Liver (tissue), 3 donors: ENCODE measurements around the gene MED17.

Experiments
- CTCF ChIP-seq: fragments of 150-350 bp; IDR thresholded peaks from 2 replicates; pipeline ENCODE4 v1.5.1; 2017; ENCODE audit warnings: improper control_type of control experiment, low read depth, low read length; ENCODE audit not compliant: missing input control
- EGR1 ChIP-seq, 2 donors: IDR thresholded peaks; 2 replicates each; pipeline ENCODE4 v1.6.1; 2016 to 2018; ENCODE audit warnings: antibody characterized with exemption in 2 of 2, low read depth in 2 of 2
- JUND ChIP-seq, 2 donors: IDR thresholded peaks; 2 replicates each; pipeline ENCODE4 v1.6.1; 2016; ENCODE audit warnings: antibody characterized with exemption in 2 of 2
- MAX ChIP-seq: IDR thresholded peaks from 2 replicates; pipeline ENCODE4 v1.6.1; 2016; ENCODE audit warnings: antibody characterized with exemption
- REST ChIP-seq: IDR thresholded peaks from 2 replicates; pipeline ENCODE4 v1.6.1; 2016; ENCODE audit warnings: antibody characterized with exemption, mild to moderate bottlenecking
- donor health status: healthy.
- donor health status: healthy.

- TF ChIP-seq CTCF (no peak), JUND (IDR thresholded peaks at IDR 0.05) (no peak), EGR1 (IDR thresholded peaks at IDR 0.05; ENCODE audit: low read depth in 2 of 2) (no peak), REST (no peak), MAX (no peak)
These were observed 36.0 kb downstream of the MED17 start for GRCh38 chr11:93819966-93820695.
